G401.6 (cell line): Measurements from ENCODE around the gene FOCAD.
"Not testable (repeated sequence)": the region's sequence is repeated elsewhere in the genome, so short reads cannot be mapped to it uniquely, and the experiment has no call there.

Experiments
- FAIRE-seq: peaks from 2 replicates; lab custom pipeline; 2012; peaks lifted over from hg19 to GRCh38; lab: Jason Lieb, UNC

The FOCAD gene, protein sequence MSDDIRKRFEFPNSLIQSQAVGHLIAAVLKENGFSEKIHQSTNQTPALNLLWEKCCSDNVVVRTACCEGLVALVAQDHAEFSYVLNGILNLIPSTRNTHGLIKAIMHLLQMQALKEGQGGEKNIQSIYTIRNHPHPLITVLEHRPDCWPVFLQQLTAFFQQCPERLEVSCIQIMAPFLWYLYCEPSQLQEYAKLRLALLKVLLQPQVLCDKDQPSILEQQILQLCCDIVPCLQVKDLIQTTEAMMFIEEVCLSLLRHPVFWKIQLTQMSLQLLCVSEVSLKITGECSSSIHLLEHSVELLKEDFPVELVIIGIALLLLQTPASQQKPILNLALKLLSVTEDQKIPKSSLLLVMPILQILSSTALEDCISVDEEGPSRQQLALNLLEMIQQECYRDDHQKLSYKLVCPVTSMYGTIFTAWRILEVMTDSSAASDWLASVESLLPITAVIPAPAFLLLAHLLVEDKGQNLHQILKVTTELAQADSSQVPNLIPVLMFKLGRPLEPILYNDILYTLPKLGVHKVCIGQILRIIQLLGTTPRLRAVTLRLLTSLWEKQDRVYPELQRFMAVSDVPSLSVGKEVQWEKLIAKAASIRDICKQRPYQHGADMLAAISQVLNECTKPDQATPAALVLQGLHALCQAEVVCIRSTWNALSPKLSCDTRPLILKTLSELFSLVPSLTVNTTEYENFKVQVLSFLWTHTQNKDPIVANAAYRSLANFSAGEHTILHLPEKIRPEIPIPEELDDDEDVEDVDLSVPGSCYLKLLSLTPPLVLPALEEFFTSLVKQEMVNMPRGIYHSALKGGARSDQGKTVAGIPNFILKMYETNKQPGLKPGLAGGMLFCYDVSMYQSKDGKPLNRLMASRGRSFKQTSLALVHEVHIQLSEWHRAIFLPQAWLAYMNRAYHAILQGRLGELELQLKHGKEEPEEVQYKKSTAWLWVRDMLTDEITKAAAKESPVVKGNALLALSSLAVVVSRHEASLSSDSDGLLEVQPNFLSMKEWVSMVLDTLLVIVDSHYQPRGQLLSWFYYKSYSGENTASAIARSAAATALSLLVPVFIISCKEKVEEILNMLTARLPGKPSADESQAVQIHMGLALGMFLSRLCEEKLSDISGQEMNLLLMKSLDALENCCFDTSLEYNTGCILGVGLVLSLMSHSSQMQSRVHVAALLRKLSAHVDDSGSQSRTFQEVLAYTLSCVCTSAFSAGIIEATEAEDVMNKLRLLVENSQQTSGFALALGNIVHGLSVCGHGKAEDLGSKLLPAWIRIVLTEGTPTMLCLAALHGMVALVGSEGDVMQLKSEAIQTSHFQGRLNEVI (N-terminal part only)

DNA sequence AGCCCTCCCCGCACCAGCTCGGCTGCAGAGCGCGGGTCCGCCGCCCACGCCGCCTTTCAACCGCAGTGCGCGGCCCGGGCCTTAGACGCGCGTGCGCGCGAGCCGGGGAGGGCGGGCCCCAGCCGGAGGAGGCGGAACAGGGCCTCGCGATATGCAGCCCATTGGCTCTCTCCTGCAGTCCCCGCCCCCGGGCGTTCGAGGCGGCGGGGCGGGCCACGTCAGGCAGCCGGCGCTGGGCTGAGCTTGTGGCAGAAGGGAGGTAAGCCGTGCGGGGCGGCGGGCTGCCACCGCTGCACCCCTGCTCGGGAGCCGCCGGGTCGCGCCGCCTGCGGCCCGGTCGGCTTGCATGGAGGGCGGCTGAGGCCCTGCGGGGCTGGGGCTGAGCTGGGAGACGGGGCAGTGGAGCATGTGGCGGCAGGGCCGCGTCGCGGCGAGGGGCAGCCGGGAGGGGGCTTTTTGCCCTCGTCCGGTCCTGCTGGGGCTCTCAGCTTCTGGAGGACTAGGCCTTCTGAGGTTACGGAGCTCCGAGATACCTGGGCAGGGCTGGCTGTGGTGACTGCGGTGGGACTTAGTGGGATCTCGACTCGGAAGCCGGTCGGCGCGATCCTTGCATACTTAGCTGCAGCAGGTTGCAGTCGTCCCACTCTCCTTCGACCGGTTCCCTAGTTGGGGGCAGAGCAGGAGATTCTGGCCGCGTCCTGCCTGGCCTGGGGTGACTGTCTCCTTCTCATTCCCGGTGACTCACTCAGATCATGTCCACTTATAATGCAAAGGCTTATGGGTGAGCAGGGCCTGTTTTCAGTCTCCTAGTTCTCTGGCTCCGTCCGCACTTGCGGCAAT, at the start of gene FOCAD:
Gene FOCAD, plus strand, starts transcription at position 225 of the 840 bp plus-strand sequence. CDS start 31,095 bp downstream, outside the sequence.
- no peak for FAIRE-seq

DNA sequence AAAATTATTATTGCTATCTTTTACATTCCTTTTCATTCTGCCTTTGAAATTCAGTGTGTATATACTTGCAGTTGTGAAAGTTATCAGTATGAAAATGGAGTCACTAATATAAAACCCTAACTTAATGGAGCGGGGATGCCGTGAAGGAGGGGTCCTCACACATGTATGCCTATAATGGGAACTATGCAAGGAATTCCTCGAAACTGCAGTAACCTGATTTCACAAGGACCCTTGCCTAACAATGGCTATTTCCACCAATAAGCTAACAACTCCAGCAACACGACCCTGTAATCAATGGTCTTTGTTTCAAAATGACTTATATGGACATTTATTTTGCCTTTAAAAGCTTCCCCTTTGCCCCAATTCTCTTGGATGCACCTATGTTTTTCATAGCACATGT, 49.2 kb upstream of the FOCAD start:
- no peak for FAIRE-seq

DNA sequence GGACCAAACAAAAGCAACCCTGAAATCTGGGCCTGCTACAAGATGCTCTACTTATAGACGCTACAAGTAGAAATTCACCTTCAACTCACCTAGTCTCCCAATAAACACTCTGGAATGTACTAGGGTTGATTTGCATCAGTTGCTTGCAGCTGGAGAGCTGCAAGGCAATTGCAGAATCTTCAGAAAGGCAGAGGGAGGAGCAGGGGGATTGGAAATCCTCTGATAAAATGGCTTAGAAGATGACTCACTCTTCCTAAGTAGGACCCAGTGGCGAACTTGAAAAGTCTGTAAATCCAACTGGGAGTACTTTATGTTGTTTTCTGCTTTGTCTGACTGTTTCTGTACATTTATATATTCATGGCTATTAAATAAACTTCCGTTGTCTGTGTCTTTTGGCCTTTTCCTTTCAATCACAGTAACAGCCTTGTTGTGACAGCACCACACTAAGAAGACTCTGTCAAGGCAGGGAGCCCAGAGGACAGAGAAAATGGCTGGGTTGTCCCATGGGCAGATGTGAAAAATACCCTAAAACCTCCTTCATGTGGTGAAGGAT, 47.1 kb upstream of the FOCAD start:
- FAIRE-seq: no peak

DNA sequence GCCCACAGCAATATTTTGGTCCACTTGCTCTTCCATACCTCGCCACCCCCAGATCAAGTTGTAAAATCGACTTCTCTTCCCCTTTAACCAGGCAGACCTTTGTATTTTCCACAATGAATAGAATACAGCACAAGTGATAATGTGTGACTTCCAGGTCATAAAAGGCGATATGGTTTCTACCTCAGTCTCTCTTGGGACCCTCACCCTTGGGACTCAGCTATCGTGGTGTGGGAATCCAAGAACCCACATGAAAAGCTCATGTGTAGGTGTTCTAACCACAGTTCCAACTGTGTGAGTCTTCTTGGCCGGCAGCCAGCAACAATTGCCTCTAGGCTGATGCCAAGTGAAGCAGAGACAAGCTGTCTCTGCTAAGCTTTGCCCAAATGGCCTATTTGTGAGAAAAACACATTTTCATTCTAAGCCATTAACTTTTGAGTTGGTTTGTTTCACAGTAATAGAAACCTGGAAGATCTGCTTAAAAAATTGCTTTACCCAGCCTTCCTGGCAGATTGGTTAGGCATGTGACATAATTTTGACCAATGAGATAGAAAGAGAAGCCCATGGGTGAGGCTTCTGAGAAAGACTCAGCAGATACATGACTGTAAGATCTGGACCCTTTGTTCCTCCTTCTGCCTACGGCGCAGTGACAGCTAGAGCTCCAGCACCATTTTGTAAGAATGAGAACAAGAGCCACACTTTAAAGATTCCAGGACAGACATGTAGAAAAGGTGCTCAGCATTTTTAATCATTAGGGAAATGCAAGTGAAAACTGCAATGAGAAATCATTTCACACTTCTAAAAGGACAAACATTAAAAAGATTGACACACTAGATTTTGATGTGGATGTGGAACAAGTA, 43.5 kb upstream of the FOCAD start:
- no peak for FAIRE-seq

DNA sequence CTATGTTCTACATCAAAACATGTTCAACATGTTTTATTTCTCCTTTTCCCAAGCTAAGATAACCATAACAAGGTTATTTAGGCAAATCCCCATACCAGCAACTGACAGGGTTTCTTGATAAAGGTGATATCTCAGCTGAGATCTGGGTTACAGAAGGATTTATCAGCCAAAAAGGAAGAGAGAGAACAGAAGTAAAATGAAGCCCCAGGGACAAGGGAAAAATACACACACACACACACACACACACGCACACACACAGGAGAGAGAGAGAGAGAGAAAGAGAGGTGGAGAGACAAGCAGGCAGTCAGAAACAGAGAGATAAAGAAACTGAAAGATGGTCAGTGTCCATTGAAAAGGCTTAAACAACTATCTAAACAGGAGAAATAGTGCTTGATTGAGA, 42.0 kb upstream of the FOCAD start:
- FAIRE-seq: no peak

DNA sequence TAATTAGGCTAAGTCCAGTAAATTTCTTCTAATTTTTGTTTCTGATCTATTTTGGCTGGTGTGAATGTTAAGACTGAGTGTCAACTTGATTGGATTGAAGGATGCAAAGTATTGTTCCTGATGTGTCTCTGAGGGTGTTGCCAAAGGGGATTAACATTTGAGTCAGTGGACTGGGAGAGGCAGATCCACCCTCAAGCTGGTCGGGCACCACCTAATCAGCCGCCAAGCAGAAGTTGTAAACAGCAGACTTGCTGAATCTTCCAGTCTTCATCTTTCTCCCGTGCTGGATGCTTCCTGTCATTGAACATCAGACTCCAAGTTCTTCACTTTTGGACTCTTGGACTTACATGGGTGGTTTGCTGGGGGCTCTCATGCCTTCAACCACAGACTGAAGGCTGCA, 40.4 kb upstream of the FOCAD start:
- no peak for FAIRE-seq

DNA sequence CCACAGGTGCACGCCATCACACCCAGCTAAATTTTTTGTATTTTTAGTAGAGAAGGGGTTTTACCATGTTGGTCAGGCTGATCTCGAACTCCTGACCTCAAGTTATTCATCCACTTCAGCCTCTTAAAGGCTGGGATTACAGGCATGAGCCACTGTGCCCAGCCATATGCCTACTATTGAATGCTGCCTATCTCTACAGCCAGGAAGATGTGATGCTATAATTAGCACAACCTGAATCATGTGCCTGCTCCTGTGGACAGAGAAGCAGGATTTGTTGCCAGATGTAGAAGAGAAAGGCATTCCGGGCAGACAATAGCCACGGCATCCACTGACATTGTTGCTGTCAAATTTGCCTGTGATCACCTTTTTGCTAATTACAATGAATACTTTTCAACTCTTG, 37.4 kb upstream of the FOCAD start:
- no peak for FAIRE-seq

DNA sequence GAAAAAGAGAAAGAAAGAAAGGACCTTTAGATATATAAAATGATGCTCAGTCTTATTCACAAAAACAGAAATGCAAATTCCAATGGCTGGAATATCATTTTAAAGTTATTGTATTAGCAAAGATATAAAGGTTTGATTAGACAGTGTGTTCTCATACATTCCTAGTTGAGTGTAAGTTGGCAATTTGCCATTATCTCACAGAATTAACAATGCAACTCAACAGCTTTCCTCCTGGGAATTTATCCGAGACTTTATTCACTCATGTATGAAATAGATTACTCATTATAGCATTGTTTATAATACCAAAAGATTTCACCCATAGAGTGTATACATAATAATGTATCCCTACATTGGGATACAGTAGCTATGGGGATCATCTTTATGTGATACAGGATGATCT, 34.7 kb upstream of the FOCAD start:
- no peak for FAIRE-seq

DNA sequence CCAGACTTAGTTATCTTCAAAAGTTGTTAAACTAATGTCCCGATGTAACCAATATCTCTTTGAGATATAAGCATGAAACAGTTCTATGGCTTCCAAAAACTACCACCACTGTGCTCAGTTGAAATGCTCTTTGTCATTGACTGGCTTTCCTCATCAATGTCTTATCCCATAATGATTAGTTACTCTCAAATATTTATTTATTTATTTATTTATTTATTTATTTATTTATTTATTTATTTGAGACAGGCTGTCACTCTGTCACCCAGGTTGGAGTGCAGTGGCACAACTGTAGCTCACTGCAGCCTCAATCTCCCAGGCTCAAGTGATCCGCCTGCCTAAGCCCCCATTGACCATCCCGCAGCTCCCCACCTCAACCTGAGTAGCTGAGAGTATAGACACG, 33.7 kb upstream of the FOCAD start:
- no peak for FAIRE-seq

DNA sequence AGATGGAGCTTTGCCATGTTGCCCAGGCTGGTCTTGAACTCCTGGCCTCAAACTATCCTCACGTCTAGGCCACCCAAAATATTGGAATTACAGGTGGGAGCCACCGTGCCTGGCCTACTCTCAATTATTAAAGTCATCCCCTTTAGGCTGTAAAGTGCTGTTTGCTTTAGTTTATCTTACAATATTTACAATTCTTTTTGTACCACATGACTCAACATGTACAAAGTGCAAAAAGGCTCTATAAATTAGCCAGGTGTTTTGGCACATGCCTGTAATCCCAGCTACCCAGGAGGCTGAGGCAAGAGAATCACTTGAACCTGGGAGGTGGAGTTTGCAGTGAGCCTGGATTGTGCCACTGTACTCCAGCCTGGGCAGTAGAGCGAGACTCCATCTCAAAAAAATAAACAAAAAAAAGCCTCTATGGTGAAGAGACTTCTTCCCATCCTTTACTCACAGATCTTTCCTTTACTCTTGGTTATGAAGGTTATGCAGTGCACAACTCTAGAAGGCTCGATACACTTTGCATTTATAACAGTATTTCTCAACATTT, 33.2 kb upstream of the FOCAD start:
- FAIRE-seq: no peak

DNA sequence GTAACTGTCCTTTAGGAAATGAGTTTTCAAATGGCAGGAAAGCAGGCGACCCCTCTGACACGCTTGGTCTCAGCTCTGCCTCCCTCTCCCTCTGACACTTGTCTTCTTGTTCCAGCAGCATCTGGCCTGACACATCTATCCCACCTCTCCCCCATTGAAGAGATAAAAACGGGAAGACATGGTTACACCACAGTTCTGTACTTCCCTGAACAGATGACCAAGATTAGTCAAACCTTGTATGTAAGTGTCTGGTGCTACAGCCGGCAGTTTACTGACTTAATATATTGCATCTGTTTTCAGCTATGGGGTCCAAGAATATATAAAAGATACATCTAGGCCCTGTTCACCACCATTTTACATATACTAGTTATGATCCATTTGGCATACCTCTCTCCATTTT, 32.1 kb upstream of the FOCAD start:
- no peak for FAIRE-seq

DNA sequence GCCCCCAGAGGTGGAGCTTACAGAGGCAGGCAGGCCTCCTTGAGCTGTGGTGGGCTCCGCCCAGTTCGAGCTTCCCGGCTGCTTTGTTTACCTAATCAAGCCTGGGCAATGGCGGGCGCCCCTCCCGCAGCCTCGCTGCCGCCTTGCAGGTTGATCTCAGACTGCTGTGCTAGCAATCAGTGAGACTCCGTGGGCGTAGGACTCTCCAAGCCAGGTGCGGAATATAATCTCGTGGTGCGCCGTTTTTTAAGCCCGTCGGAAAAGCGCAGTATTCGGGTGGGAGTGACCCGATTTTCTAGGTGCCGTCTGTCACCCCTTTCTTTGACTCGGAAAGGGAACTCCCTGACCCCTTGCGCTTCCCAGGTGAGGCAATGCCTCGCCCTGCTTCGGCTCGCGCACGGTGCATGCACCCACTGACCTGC, 25.8 kb upstream of the FOCAD start:
- not testable (repeated sequence) for FAIRE-seq

DNA sequence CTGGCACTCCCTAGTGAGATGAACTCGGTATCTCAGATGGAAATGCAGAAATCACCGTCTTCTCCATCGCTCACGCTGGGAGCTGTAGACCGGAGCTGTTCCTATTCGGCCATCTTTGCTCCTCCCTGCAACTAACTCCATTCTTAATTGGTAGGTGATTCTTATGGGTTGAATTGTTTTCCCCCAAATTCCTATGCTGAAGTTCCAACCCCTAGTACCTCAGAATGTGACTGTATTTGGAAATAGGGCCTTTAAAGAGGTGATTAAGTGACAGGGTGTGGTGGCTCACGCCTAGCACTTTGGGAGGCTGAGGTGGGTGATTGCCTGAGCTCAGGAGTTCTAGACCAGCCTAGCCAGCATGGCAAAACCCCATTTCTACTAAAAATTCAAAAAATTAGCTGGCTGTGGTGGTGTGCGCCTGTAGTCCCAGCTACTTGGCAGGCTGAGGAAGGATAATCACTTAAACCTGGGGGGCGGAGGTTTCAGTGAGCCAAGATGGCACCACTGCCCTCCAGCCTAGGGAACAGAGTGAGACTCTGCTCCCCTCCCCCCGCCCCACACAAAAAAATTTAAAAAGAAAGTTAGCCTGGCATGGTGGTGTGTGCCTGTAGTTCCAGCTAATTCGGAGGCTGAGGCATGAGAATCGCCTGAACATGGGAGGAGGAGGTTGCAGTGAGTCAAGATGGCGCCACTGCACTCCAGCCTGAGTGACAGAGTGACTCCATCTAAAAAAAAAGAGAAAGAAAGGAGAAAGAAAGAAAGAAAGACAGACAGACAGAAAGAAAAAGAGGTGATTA, 25.2 kb upstream of the FOCAD start:
- FAIRE-seq: no peak

DNA sequence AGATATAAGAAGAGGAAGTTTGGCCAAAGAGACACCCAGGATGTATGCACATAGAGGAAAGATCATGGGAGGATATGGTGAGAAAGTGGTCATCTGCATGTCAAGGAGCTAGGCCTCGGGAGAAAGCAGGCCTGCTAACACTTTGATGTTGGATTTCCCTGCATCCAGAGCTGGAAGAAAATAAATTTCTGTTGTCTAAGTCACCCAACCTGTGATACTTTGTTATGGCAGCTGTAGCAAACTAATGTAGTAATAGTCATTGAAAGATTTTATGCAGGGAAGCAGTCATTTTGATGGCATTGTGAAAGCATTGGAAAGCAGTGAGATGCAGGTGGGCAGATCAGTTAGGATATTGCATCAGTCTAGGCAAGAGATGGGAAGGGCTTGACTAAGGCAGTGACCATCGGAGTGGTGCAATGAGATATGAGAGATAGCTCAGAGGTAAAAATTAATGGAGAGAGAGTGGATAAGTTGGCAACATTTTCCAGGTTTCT, 24.5 kb upstream of the FOCAD start:
- FAIRE-seq: no peak

DNA sequence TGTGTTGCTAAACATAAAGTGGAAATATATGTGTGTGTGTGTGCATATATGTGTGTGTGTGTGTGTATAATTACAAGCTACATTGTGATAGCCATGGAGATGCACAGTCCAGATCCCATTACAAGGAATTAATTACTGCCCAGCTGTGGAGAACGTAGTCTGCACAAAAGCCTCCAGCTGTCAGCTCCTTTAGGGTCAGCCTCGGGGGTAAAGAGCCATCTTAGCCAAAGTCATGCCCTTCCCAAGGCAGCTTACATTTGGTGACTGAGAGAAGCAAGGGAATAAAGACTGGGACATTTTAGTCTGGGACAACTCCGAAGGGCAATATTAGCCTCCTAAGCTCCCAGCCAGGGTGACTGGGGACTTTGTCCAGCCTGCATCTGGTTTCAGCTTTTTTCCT, 21.9 kb upstream of the FOCAD start:
- FAIRE-seq: no peak

DNA sequence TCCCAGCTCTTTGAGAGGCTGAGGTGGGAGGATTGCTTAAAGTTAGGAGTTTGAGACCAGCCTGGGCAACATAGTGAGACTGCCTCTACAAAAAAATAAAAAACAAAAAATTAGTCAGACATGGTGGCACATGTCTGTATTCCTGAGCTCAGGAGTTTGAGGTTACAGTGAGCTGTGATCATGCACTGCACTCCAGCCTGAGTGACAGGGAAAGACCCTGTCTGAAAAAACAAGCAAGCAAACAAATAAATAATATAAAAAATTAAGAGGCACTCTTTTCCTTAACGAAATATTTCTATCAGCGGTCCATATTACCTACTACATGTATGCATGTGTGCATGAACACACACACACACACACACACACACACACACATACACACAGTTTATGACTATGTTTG, 20.9 kb upstream of the FOCAD start:
- no peak for FAIRE-seq

DNA sequence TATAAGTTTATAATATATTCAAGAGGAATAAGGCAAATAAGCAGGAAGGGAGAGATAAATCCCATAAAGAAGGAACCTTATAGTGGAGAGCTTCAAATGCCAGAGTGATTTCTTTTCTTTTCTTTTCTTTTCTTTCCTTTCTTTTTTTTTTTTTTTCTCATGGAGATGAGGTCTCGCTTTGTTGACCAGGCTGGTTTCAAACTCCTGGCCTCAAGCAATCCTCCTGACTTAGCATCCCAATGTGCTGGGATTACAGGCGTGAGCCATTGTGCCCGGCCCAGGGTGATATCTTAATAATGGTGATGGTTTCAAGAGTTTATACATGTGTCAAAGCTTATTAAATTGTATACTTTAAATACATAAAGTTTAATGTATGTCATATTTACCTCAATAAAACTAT, 19.6 kb upstream of the FOCAD start:
- FAIRE-seq: no peak

DNA sequence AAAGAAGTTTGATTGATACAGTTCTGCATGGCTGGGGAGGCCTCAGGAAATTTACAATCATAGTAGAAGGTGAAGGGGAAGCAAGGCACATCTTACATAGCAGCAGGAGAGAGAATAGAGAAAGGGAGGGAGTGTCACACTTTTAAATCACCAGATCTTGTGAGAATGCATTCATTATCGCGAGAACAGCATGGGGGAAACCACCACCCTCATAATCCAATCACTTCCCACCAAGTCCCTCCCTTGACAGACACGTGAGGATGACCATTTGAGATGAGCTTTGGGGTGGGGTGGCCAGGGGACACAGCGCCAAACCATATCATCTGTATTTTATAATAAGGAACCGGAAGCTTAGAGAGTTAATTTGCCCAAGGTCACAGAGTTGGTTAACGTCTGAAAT, 13.7 kb upstream of the FOCAD start:
- FAIRE-seq: no peak

DNA sequence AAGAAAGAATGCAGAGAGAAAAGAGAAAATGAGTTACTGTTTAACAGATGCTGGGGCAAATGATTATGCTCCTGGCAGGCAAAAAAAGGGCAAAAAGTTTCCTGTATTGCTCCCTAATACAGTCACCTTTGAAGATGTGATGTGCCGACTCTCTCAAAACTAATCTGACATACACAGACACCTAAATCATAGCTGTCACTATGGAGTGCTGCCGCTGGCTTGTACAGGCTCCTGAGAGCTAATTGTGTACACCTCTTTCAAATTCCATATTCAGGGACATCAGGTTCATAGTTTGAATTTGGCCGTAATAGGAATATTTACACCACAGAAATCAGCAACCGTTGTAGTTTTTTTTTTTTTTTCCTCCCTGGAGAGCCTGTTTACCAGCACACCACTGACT, 12.4 kb upstream of the FOCAD start:
- FAIRE-seq: no peak
